MG63 (cell line): ENCODE data around the gene IFT88. TPM values are rescaled to one million over a fixed set of nuclear protein-coding genes. Genes with fewer than 3 reads are reported as not detected.
A peak's percentile ranks its signal among the peaks of the same experiment; 100 is the strongest.

Experiments
- DNase-seq: peaks from one replicate; pipeline ENCODE4 v3.0.0-alpha.2; 2020
- H3K27me3 ChIP-seq: fragments of 250-450 bp; sonication (Bioruptor Pico); 2 replicates; pipeline ENCODE4 v1.5.1; 2020; ENCODE audit warnings: mild to moderate bottlenecking, moderate library complexity
- H3K36me3 ChIP-seq: fragments of 250-450 bp; sonication (Bioruptor Pico); 2 replicates; pipeline ENCODE4 v1.5.1; 2020; ENCODE audit warnings: mild to moderate bottlenecking, moderate library complexity
- H3K4me3 ChIP-seq: fragments of 250-450 bp; sonication (Bioruptor Pico); 2 replicates; pipeline ENCODE4 v1.5.1; 2020; ENCODE audit warnings: mild to moderate bottlenecking, moderate library complexity
- H3K9me3 ChIP-seq: fragments of 250-450 bp; sonication (Bioruptor Pico); 2 replicates; pipeline ENCODE4 v1.5.1; 2020; ENCODE audit warnings: mild to moderate bottlenecking, moderate library complexity
- total RNA-seq: library from RNA; depleted of rRNA; stranded (reverse); fragments of >200 nt; shearing (Covaris generic); gene quantifications from 2 replicates; pipeline ENCODE4 v1.2.3, GENCODE V29; 2014; ENCODE audit warnings: low replicate concordance

Gene IFT88
- total RNA-seq, 1 experiment from 2014 or later = 9.8 TPM

DNA sequence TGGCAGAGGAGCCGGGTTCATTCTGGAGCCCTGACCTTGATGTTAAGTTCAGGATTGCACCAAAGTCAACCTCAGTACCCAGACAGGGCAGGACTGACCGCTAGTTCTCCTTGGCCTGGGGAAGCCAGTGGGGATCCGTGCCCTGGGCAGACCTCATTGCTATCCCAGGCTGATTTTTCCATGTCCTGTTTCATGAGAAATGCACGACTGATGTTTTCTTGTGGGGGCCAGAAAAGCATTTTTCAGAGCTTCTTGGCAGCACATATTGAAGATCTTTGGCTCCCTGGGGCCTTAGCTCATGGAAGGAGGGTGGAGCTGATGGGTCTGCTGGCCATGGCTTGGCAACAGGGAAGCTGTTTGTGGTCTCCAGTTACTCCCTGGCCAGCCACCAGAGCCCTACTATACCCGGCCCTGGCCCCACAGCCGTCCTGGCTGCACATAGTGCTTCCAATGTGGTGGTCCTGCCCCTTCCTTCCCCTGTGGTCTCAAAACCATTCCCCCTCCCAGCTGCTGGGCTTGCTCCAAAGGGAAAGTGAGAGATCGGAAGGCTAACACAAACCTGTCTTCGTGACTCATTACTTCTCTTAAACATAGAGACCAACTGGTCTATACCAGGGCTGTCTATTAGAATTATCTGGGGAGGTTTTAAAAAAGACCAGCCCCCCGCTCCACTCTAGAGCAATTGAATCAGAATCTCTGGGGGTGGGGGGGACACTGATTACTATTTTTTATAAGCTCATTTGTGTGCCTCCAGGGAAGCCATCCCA lies 147.8 kb downstream of the IFT88 start:
- no peaks in the 10 kb centered on the region for H3K9me3 ChIP-seq
- H3K27me3 ChIP-seq = no peaks in the 10 kb centered on the region
- peak; percentile 91 for DNase-seq
- no peaks in the 10 kb centered on the region for H3K36me3 ChIP-seq
- peak overlapping the region; percentile 14 for H3K4me3 ChIP-seq

DNA sequence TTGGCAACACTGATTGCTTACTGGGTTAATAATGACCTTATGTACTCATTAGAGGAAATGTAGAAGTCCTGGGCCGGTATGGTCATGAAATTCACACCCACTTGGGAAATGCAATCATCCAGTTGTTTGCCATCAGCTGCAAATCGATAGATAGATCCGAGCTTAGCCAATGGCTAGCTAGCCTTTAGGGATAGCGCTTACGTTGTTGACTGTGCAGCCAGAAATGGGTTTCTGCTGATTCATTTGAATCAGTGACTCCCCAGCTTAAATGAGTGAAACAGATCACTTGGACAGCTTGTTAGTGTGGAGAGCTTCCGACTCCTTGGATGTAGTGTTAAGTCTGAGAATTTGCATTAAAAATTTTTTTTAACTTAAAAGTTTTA lies 148.4 kb downstream of the IFT88 start:
- H3K27me3 ChIP-seq = no peaks in the 10 kb centered on the region
- no peaks in the 10 kb centered on the region for H3K9me3 ChIP-seq
- DNase-seq = no peak
- H3K4me3 ChIP-seq = no peak overlapping the region
- H3K36me3 ChIP-seq = no peaks in the 10 kb centered on the region

- Histone ChIP-seq H3K36me3 (no peaks in the 10 kb centered on the region), H3K9me3 (no peaks in the 10 kb centered on the region), H3K27me3 (no peaks in the 10 kb centered on the region), H3K4me3 (no peak overlapping the region)
- no peak for DNase-seq
Measured at GRCh38 chr13:20716951-20717350, 150.0 kb downstream of the IFT88 start.

- no peaks in the 10 kb centered on the region for H3K9me3 ChIP-seq
- no peaks in the 10 kb centered on the region for H3K36me3 ChIP-seq
- no peak overlapping the region for H3K4me3 ChIP-seq
- H3K27me3 ChIP-seq = no peaks in the 10 kb centered on the region
- DNase-seq = no peak
Measured at GRCh38 chr13:20717581-20718542, 150.9 kb downstream of the IFT88 start.

GRCh38 chr13:20718958-20719566 lies 152.1 kb downstream of the IFT88 start:
- DNase-seq = no peak
- H3K9me3 ChIP-seq = no peaks in the 10 kb centered on the region
- H3K4me3 ChIP-seq = no peak overlapping the region

DNA sequence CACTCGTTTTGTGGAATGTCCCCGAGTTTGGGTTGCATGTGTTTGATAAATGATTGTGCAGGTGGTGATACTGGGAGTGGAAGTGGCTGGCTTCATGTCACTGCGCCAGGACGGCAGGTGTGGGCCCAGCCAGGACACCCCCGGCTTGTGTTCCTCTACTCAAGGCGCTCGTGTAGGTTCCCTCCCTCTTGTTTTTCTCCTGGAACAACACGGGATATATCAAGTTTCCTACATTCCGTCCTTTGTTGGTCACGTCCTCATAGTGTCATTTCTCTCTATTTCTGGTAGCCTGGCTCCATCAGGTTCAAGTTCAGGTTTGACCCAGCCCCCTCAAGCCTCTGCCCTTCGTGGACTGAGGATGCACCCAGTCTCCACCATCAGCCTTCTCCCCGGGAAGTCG lies 152.8 kb downstream of the IFT88 start:
- H3K9me3 ChIP-seq = no peaks in the 10 kb centered on the region
- H3K27me3 ChIP-seq = no peaks in the 10 kb centered on the region
- no peaks in the 10 kb centered on the region for H3K36me3 ChIP-seq
- no peak for DNase-seq
- H3K4me3 ChIP-seq = no peak overlapping the region

More at GRCh38 chr13:20718958-20719566, 152.1 kb downstream of the IFT88 start:
- H3K27me3 ChIP-seq = no peaks in the 10 kb centered on the region
- H3K36me3 ChIP-seq = no peaks in the 10 kb centered on the region

- DNase-seq = no peak
- Histone ChIP-seq H3K36me3 (no peaks in the 10 kb centered on the region), H3K4me3 (no peak overlapping the region)
Measured at GRCh38 chr13:20720499-20720898, 153.5 kb downstream of the IFT88 start.

DNA sequence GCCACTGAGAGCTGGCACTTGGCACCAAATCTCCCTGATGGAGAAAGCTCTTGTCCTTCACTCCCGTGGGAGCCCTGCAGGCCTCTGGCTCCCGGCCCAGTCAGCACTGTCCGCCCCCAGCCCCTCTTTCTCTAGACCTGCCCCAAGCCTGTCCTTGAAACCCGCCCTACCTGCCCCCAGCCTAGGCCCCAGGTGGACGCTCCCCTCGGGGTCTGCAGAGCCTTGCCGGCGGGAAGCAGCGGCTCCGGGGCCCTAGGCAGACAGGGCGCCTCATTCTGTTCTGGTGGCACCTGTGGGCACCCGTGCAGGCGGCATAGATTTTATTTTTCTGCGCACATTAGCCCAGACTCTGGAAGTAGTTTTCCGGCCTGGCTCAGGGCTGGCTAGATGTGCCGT lies 154.1 kb downstream of the IFT88 start:
- no peaks in the 10 kb centered on the region for H3K36me3 ChIP-seq
- H3K9me3 ChIP-seq = no peaks in the 10 kb centered on the region
- no peak overlapping the region for H3K4me3 ChIP-seq
- no peak for DNase-seq
- H3K27me3 ChIP-seq = no peaks in the 10 kb centered on the region

More at GRCh38 chr13:20720499-20720898, 153.5 kb downstream of the IFT88 start:
- Histone ChIP-seq H3K27me3 (no peaks in the 10 kb centered on the region), H3K9me3 (no peaks in the 10 kb centered on the region)

- no peak overlapping the region for H3K4me3 ChIP-seq
- no peaks in the 10 kb centered on the region for H3K27me3 ChIP-seq
- H3K36me3 ChIP-seq = no peaks in the 10 kb centered on the region
- H3K9me3 ChIP-seq = no peaks in the 10 kb centered on the region
- no peak for DNase-seq
Measured at GRCh38 chr13:20721454-20722357, 154.7 kb downstream of the IFT88 start.

DNA sequence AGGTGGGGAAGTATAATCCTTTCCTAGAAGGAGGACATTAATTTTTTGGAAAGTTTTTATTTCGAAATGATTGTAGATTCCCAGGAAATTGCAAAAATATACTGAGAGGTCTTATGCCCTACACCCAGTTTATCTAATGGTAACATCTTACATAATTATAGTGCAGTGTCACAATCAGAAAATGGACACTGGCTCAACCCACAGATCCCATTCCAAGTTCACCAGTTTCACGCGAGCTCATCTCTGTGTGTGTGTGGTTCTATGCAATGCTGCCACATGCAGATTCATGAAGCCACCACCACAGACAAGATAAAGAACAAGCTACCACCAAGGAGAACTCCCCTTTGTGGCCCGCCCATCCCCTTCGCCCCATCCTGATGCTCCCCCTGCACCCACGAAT lies 160.9 kb downstream of the IFT88 start:
- Histone ChIP-seq H3K4me3 (no peak overlapping the region), H3K36me3 (no peaks in the 10 kb centered on the region; the same call in 1 of the 2 replicates), H3K27me3 (no peaks in the 10 kb centered on the region), H3K9me3 (no peaks in the 10 kb centered on the region)
- no peak for DNase-seq

DNA sequence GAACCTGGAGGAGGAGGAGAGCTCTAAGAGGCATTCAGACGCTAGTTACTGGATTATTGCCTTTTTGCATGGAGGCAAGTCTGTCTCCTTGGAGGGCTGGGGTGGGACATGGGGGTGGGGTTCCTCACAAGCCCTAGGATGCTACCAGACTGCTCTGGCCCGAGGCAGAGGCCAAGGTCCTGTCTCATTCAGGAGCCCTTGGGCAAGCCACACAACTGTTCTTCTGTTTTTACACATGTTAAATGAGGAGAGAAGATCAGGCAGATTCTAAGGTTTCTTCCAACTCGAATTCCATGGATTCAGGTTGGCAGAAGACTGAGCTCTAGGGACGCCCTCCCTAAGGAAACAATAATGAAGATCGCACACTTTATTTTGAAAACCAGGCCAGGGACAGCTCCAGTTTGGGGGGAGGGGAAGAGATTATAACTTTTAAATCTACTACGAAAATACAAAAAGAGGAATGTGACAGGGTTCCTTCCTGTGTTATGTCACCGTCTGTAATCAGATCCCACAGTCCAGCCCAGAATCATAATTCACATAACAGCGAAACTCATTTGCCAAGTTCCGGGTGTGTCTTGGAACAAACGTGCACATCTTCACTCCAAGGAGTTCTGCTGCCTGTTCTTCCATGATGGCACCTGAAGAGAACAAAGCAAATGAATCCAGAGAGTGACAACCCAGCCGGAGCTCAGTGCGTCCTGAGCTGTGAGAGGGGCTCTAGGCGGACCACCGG lies 161.8 kb downstream of the IFT88 start:
- no peaks in the 10 kb centered on the region for H3K27me3 ChIP-seq
- no peak for DNase-seq
- no peaks in the 10 kb centered on the region for H3K9me3 ChIP-seq
- no peak overlapping the region for H3K4me3 ChIP-seq
- no peaks in the 10 kb centered on the region; the same call in 1 of the 2 replicates for H3K36me3 ChIP-seq

DNA sequence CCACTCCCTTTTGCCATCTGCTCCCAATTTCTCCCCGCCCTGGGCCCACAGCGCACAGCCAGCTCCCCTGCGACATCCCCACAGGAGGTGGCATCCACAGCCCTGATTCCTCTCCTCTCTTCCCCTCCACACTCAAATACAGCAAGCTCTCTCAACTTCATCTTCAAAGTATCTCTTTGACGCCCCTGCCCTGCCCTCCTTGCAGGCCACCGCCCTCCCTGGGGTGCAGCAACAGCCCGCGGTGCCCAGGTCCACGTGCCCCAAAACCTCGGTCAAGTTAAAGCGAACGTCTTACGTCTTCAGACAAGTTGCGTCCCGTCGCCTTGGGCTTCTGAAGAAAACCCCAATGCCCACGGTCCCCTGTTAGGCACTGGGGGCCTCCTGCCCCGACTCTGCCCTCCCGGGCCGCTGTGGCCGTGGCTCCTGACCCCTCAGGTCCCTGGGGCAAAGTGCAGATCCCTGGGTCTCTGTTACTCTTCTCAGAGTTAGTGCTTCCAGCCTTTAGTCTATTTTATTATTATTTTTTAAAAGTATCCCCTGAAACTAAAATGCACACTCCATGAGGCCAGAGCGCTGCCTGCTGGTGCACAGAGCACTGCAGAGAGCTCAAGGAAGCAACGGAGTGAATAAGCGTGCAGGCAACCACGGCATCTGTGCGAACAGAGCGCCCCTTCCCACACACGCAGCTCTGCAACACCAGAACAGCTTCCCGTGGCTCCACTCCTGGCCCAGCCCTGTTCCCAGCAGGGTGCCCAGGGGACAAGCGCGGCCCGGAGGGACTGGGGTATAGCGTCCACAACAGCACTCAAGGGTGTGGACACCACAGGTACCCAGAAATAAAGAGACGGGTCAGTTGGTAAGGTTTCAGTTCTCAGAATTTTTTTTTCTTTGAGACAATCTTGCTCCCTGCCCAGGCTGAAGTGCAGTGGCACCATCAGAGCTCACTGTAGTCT lies 163.0 kb downstream of the IFT88 start:
- no peak for DNase-seq
- Histone ChIP-seq H3K4me3 (no peak overlapping the region), H3K9me3 (no peaks in the 10 kb centered on the region), H3K27me3 (no peaks in the 10 kb centered on the region), H3K36me3 (no peaks in the 10 kb centered on the region; the same call in 1 of the 2 replicates)

DNA sequence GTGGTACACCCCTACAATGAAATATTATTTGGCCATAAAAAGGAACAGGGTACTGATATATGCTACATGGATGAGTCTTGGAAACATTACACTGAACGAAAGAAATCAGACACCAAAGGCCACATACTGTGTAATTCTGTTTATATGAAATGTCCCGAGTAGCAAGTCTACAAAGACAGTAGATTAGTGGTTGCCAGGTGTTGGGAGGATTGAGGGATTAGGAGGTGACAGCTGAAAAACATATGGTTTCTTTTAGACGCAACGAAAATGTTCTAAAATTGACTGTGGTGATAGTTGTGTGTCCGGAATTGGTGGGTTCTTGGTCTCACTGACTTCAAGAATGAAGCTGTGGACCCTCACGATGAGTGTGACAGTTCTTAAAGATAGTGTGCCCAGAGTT lies 171.7 kb downstream of the IFT88 start:
- no peak for DNase-seq
- Histone ChIP-seq H3K9me3 (no peaks in the 10 kb centered on the region; the same call in 1 of the 2 replicates), H3K4me3 (no peak overlapping the region), H3K27me3 (no peaks in the 10 kb centered on the region), H3K36me3 (no peaks in the 10 kb centered on the region)

GRCh38 chr13:20740021-20740420 lies 173.1 kb downstream of the IFT88 start:
- Histone ChIP-seq H3K27me3 (no peaks in the 10 kb centered on the region), H3K4me3 (no peak overlapping the region), H3K9me3 (no peaks in the 10 kb centered on the region; the same call in 1 of the 2 replicates), H3K36me3 (no peaks in the 10 kb centered on the region)
- DNase-seq = no peak
